Thyroid gland (tissue), 4 donors: ENCODE data around the gene ANKRD11.

ENCODE experiments used
- CTCF ChIP-seq, 6 experiments: fragments of 200-600 bp in 3 of 6; fragments of 450-650 bp in 3 of 6; sonication (generic) in 3 of 6; IDR thresholded peaks; one replicate each; pipeline ENCODE4 v1.5.1; 2016 to 2019; ENCODE audit warnings: antibody characterized with exemption in 6 of 6, mild to moderate bottlenecking in 2 of 6, inconsistent platforms in 1 of 6, moderate library complexity in 1 of 6
- POLR2A ChIP-seq, 2 donors: fragments of 450-650 bp; IDR thresholded peaks; one replicate each; pipeline ENCODE4 v1.6.1; 2017; ENCODE audit warnings: antibody characterized with exemption in 2 of 2, mild to moderate bottlenecking in 2 of 2, moderate library complexity in 1 of 2

GRCh38 chr16:89484041-89484501, 6.3 kb downstream of the ANKRD11 start:
- TF ChIP-seq CTCF (IDR thresholded peaks at IDR 0.05) (no peak), POLR2A (IDR thresholded peaks at IDR 0.05) (no peak)
